ENCODE results near the gene LCN1. TPM values are rescaled to one million over a fixed set of nuclear protein-coding genes. Genes with fewer than 3 reads are reported as not detected.

Gene LCN1
- total and polyA plus RNA-seq, 2 donors (not counting 3 experiments of a cell fraction or from before 2014, with no cell fraction given): not detected

DNA sequence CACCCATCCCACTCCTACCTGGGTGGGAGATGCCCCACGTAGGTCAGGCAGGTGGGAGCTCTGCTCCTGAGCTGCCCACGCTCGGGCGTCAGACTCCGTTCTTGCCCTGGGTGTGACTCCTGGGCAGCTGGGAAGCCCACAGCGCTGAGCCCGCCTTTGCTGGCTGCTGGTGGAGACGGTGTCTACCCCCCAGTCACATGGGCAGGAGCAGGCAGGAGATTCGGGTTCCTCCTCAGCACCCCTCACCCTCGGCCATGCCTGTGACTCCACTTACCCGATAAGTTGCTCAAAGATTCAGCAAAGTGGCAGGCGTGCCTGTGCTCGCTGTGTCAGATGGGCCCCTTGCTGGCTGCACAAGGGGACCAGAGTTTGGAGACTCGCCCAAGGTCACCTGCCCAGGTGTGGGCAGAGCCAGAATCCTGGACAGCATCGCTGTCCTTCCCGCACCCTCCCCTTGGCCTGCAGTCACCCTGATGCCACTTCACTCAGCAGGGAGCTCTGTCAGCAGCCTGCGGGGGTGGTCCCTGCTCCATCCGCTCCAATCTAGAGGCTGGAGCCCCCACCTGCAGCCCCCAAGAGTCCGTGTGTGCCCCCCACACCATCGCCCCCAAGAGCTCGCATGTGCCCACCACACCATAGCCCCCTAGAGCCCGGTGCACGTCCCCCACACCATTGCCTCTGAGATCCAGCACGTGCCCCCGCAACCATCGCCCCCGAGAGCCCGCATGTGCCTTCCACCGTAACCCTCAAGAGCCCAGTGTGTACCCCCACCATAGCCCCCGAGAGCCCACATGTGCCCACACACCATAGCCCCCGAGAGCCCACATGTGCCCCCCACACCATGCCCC lies 4.2 kb downstream of the LCN1 start:
- POLR2A ChIA-PET: no interaction called here
- Histone ChIP-seq H3K27me3 (ENCODE audit: control insufficient read depth in 2 of 2, insufficient read depth in 2 of 2, low read length in 2 of 2) (no peaks in the 10 kb centered on the region), H3K4me2 (ENCODE audit: insufficient read depth, low read length) (no peak overlapping the region), H3K9me1 (replicated peaks; ENCODE audit: control insufficient read depth, extremely low read depth, insufficient read depth, low read length) (no peaks in the 10 kb centered on the region), H3K36me3 (ENCODE audit: control insufficient read depth in 2 of 2, extremely low read depth in 1 of 2, insufficient read depth in 2 of 2, low read length in 2 of 2) (no peaks in the 10 kb centered on the region), H3K4me1 (ENCODE audit: control insufficient read depth, extremely low read depth, insufficient read depth, low read length) (no peaks in the 10 kb centered on the region), H3K9ac (replicated peaks; ENCODE audit: extremely low read depth, insufficient read depth, low read length) (no peak overlapping the region), H3K79me2 (ENCODE audit: control insufficient read depth, insufficient read depth, low read length) (no peaks in the 10 kb centered on the region), H3K9me3 (replicated peaks; ENCODE audit: control insufficient read depth, insufficient read depth, low read length) (no peaks in the 10 kb centered on the region), H4K20me1 (replicated peaks; ENCODE audit: control insufficient read depth, extremely low read depth, insufficient read depth, low read length) (no peaks in the 10 kb centered on the region), H3K27ac (ENCODE audit: insufficient read depth, low read depth, low read length) (no peak overlapping the region), H2AFZ (ENCODE audit: low read depth, low read length) (no peak overlapping the region), H3K4me3 (replicated peaks in 1 of 3; ENCODE audit: insufficient read depth in 1 of 3, low read depth in 1 of 3, low read length in 3 of 3) (no peak overlapping the region)
- intact Hi-C loops (cut with micrococcal nuclease) (no loop called here), dilution Hi-C loops (cut with MboI; ENCODE audit: extremely low pct_ligation_motif_present, low sequenced_read_pairs) (no loop called here)
- DNase-seq (ENCODE audit: low read depth, low spot score) (no peak), FAIRE-seq (no peak)
- TF ChIP-seq MYC (IDR thresholded peaks at IDR 0.05; ENCODE audit: low read depth, low read length) (no peak), FOS (IDR thresholded peaks at IDR 0.05; ENCODE audit: borderline replicate concordance, insufficient read depth, low read length) (no peak), GATA2 (IDR thresholded peaks at IDR 0.05; ENCODE audit: insufficient read depth, insufficient read length, low read depth, low read length) (no peak), POLR2A (IDR thresholded peaks at IDR 0.05; ENCODE audit: low read depth, low read length) (no peak), JUN (IDR thresholded peaks at IDR 0.05; ENCODE audit: borderline replicate concordance, insufficient read depth, insufficient read length, low read depth) (no peak), POLR2AphosphoS5 (IDR thresholded peaks at IDR 0.05; ENCODE audit: insufficient read depth, low read depth, low read length) (no peak), EZH2 (IDR thresholded peaks at IDR 0.05; ENCODE audit: borderline replicate concordance, low read depth, low read length, severe bottlenecking) (no peak)
- TF ChIP-seq, protein P1, sequence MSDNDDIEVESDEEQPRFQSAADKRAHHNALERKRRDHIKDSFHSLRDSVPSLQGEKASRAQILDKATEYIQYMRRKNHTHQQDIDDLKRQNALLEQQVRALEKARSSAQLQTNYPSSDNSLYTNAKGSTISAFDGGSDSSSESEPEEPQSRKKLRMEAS (IDR thresholded peaks at IDR 0.05; ENCODE audit: insufficient read depth, insufficient read length): no peak
- TF ChIP-seq, protein P2, sequence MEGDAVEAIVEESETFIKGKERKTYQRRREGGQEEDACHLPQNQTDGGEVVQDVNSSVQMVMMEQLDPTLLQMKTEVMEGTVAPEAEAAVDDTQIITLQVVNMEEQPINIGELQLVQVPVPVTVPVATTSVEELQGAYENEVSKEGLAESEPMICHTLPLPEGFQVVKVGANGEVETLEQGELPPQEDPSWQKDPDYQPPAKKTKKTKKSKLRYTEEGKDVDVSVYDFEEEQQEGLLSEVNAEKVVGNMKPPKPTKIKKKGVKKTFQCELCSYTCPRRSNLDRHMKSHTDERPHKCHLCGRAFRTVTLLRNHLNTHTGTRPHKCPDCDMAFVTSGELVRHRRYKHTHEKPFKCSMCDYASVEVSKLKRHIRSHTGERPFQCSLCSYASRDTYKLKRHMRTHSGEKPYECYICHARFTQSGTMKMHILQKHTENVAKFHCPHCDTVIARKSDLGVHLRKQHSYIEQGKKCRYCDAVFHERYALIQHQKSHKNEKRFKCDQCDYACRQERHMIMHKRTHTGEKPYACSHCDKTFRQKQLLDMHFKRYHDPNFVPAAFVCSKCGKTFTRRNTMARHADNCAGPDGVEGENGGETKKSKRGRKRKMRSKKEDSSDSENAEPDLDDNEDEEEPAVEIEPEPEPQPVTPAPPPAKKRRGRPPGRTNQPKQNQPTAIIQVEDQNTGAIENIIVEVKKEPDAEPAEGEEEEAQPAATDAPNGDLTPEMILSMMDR (IDR thresholded peaks at IDR 0.05; ENCODE audit: extremely low read depth in 1 of 2, insufficient read depth in 1 of 2, low read depth in 1 of 2, low read length in 2 of 2): no peak
- CTCF ChIA-PET: no interaction called here
- BruUV-seq (replicated peaks): no TSS peak
